GM12878 (cell line): ENCODE results near the gene PTPRN2.

Experiments
- BCL11A ChIP-seq: IDR thresholded peaks from 2 replicates; pipeline ENCODE4 v1.6.1; 2011; ENCODE audit warnings: low read depth, low read length
- CBX3 ChIP-seq: fragments of 200-600 bp; sonication (generic); IDR thresholded peaks from 2 replicates; pipeline ENCODE4 v1.6.1; 2016; ENCODE audit warnings: low read depth, borderline replicate concordance
- CREB1 ChIP-seq: IDR thresholded peaks from 2 replicates; pipeline ENCODE4 v1.6.1; 2012; ENCODE audit warnings: low read depth, mild to moderate bottlenecking, inconsistent platforms
- DPF2 ChIP-seq: fragments of 450-650 bp; IDR thresholded peaks from 2 replicates; pipeline ENCODE4 v1.6.1; 2017; ENCODE audit warnings: mild to moderate bottlenecking
- ETV6 ChIP-seq, 2 experiments: fragments of 450-650 bp in 1 of 2; IDR thresholded peaks in 1 of 2; conservative IDR thresholded peaks in 1 of 2; 2 replicates each; pipeline ENCODE4 v1.6.1; 2014; ENCODE audit warnings: antibody characterized with exemption in 1 of 2, borderline replicate concordance in 1 of 2, low read depth in 1 of 2, mild to moderate bottlenecking in 1 of 2, moderate library complexity in 1 of 2
- POLR2AphosphoS2 ChIP-seq: IDR thresholded peaks from 2 replicates; pipeline ENCODE4 v1.6.1; 2011; ENCODE audit warnings: low read depth, mild to moderate bottlenecking, low read length, improper control_type of control experiment, moderate library complexity
- SIN3A ChIP-seq: IDR thresholded peaks from 2 replicates; pipeline ENCODE4 v1.6.1; 2012; ENCODE audit warnings: low read depth, low read length, improper control_type of control experiment
- ZZZ3 ChIP-seq: IDR thresholded peaks from 2 replicates; pipeline ENCODE4 v1.6.1; 2011; ENCODE audit warnings: low read depth; ENCODE audit not compliant: control insufficient read depth, insufficient read length
- TF ChIP-seq, protein P1 (sequence below): fragments of 450-650 bp; IDR thresholded peaks from 2 replicates; pipeline ENCODE4 v1.6.1; 2018; ENCODE audit warnings: borderline replicate concordance, mild to moderate bottlenecking; ENCODE audit not compliant: partially characterized antibody
- TF ChIP-seq, protein P2 (sequence below): fragments of 450-650 bp; IDR thresholded peaks from 2 replicates; pipeline ENCODE4 v1.6.1; 2017; ENCODE audit warnings: mild to moderate bottlenecking, low read depth, inconsistent platforms; ENCODE audit not compliant: poor library complexity, severe bottlenecking
- TF ChIP-seq, protein P3 (sequence below): fragments of 450-650 bp; IDR thresholded peaks from 2 replicates; pipeline ENCODE4 v1.6.1; 2016; ENCODE audit warnings: mild to moderate bottlenecking, moderate library complexity, borderline replicate concordance

DNA sequence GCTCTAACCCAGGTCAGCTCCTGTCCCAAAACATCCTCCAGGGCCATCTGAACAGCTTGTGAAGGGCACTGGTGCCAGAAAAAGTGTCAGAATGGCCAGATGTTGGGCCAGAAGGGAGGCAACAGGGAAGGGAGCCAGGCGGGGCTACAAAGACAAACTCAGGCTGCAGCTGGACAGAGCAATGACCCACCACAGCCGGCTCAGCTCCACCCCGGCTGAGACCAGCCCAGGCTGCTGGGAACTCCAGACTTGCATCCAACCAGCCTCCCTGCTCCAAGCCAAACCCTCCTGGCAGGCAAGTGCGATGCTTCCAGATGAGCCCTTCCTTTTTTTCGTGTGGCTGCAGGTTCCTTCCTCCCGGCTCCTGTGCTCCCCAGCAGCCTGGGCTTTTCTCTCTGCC is 466.9 kb downstream of the PTPRN2 start:
- TF ChIP-seq CREB1 (no peak), ZZZ3 (no peak), ETV6 (conservative IDR thresholded peaks at IDR 0.05 in 1 of 2, IDR thresholded peaks at IDR 0.05 in 1 of 2; ENCODE audit: borderline replicate concordance in 1 of 2, low read depth in 1 of 2) (no peak), SIN3A (no peak), POLR2AphosphoS2 (no peak), BCL11A (no peak), DPF2 (no peak), CBX3 (no peak)
- TF ChIP-seq, protein P1, sequence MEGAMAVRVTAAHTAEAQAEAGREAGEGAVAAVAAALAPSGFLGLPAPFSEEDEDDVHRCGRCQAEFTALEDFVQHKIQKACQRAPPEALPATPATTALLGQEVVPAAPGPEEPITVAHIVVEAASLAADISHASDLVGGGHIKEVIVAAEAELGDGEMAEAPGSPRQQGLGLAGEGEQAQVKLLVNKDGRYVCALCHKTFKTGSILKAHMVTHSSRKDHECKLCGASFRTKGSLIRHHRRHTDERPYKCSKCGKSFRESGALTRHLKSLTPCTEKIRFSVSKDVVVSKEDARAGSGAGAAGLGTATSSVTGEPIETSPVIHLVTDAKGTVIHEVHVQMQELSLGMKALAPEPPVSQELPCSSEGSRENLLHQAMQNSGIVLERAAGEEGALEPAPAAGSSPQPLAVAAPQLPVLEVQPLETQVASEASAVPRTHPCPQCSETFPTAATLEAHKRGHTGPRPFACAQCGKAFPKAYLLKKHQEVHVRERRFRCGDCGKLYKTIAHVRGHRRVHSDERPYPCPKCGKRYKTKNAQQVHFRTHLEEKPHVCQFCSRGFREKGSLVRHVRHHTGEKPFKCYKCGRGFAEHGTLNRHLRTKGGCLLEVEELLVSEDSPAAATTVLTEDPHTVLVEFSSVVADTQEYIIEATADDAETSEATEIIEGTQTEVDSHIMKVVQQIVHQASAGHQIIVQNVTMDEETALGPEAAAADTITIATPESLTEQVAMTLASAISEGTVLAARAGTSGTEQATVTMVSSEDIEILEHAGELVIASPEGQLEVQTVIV = no peak
- TF ChIP-seq, protein P2, sequence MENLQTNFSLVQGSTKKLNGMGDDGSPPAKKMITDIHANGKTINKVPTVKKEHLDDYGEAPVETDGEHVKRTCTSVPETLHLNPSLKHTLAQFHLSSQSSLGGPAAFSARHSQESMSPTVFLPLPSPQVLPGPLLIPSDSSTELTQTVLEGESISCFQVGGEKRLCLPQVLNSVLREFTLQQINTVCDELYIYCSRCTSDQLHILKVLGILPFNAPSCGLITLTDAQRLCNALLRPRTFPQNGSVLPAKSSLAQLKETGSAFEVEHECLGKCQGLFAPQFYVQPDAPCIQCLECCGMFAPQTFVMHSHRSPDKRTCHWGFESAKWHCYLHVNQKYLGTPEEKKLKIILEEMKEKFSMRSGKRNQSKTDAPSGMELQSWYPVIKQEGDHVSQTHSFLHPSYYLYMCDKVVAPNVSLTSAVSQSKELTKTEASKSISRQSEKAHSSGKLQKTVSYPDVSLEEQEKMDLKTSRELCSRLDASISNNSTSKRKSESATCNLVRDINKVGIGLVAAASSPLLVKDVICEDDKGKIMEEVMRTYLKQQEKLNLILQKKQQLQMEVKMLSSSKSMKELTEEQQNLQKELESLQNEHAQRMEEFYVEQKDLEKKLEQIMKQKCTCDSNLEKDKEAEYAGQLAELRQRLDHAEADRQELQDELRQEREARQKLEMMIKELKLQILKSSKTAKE = no peak
- TF ChIP-seq, protein P3, sequence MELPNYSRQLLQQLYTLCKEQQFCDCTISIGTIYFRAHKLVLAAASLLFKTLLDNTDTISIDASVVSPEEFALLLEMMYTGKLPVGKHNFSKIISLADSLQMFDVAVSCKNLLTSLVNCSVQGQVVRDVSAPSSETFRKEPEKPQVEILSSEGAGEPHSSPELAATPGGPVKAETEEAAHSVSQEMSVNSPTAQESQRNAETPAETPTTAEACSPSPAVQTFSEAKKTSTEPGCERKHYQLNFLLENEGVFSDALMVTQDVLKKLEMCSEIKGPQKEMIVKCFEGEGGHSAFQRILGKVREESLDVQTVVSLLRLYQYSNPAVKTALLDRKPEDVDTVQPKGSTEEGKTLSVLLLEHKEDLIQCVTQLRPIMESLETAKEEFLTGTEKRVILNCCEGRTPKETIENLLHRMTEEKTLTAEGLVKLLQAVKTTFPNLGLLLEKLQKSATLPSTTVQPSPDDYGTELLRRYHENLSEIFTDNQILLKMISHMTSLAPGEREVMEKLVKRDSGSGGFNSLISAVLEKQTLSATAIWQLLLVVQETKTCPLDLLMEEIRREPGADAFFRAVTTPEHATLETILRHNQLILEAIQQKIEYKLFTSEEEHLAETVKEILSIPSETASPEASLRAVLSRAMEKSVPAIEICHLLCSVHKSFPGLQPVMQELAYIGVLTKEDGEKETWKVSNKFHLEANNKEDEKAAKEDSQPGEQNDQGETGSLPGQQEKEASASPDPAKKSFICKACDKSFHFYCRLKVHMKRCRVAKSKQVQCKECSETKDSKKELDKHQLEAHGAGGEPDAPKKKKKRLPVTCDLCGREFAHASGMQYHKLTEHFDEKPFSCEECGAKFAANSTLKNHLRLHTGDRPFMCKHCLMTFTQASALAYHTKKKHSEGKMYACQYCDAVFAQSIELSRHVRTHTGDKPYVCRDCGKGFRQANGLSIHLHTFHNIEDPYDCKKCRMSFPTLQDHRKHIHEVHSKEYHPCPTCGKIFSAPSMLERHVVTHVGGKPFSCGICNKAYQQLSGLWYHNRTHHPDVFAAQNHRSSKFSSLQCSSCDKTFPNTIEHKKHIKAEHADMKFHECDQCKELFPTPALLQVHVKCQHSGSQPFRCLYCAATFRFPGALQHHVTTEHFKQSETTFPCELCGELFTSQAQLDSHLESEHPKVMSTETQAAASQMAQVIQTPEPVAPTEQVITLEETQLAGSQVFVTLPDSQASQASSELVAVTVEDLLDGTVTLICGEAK = no peak
